K562 (cell line): ENCODE results near the gene DTL. TPM values are rescaled to one million over a fixed set of nuclear protein-coding genes. Genes with fewer than 3 reads are reported as not detected.

ENCODE experiments used
- ATAC-seq: fragments of 200-7000 bp; cut with Tn5 transposase; 3 replicates; pipeline ENCODE4 v1.9.1; 2020; ENCODE audit warnings: moderate library complexity
- BruUV-seq: library from RNA; stranded (reverse); fragments of 400-500 nt; replicated peaks from 2 replicates; lab custom pipeline; 2021; lab: Mats Ljungman, UMichigan
- CTCF ChIA-PET: fragments of 300-600 bp; formaldehyde crosslinking; extraction: SDS; loops from one replicate; lab custom pipeline; 2021; ENCODE audit warnings: low intra/inter-chr PET ratio; lab: Yijun Ruan, JAX
- POLR2A ChIA-PET: fragments of 300-600, 350-650 bp; sonication (Branson Sonifier 250); formaldehyde crosslinking; extraction: SDS; loops from one replicate; lab custom pipeline; 2021; ENCODE audit warnings: antibody characterized with exemption, inconsistent platforms; lab: Yijun Ruan, JAX
- DNase-seq, 4 experiments: peaks; one replicate each; pipeline versions ENCODE4 v3.0.0 to v3.0.0-alpha.2; 2011 to 2018; ENCODE audit warnings: low spot score in 3 of 4, mixed read lengths in 3 of 4; ENCODE audit errors: extremely low read depth in 1 of 4
- FAIRE-seq: peaks from 2 replicates; lab custom pipeline; 2011; peaks lifted over from hg19 to GRCh38; lab: Jason Lieb, UNC
- H2AFZ ChIP-seq: 2 replicates; pipeline ENCODE4 v1.6.0; 2011; ENCODE audit warnings: low read depth, low read length, control low read depth, inconsistent platforms
- H3K27ac ChIP-seq: fragments of 200-600 bp; 3 replicates; pipeline ENCODE4 v1.8.0; 2011; ENCODE audit warnings: low read depth, mild to moderate bottlenecking, control low read depth, inconsistent platforms, low read length, moderate library complexity, mixed read lengths; ENCODE audit errors: extremely low read depth
- H3K27me3 ChIP-seq, 2 experiments: fragments of 300-600 bp in 1 of 2; 2 replicates in 1 of 2; 3 replicates in 1 of 2; pipeline versions ENCODE4 v1.6.0 to v1.8.0; 2011; ENCODE audit warnings: inconsistent platforms in 2 of 2, low read length in 2 of 2, mild to moderate bottlenecking in 1 of 2, mixed read lengths in 1 of 2, moderate library complexity in 1 of 2; ENCODE audit not compliant: control insufficient read depth in 2 of 2, insufficient read depth in 2 of 2
- H3K36me3 ChIP-seq: fragments of 300-600 bp; 3 replicates; pipeline ENCODE4 v1.8.0; 2011; ENCODE audit warnings: mild to moderate bottlenecking, low read length, inconsistent platforms; ENCODE audit not compliant: control insufficient read depth, insufficient read depth
- H3K4me1 ChIP-seq, 2 experiments: fragments of 200-600 bp in 1 of 2; replicated peaks in 1 of 2; 2 replicates in 1 of 2; 3 replicates in 1 of 2; pipeline versions ENCODE4 v1.5.1 to v1.8.0; 2011; ENCODE audit warnings: inconsistent platforms in 2 of 2, low read length in 2 of 2, mild to moderate bottlenecking in 1 of 2, mixed read lengths in 1 of 2, moderate library complexity in 1 of 2; ENCODE audit not compliant: control insufficient read depth in 2 of 2, insufficient read depth in 2 of 2
- H3K4me2 ChIP-seq: 2 replicates; pipeline ENCODE4 v1.6.1; 2011; ENCODE audit warnings: low read length, control low read depth, inconsistent platforms, mixed read lengths; ENCODE audit not compliant: insufficient read depth
- H3K4me3 ChIP-seq: fragments of 200-600 bp; sonication (generic), shearing (Covaris generic); 2 replicates; pipeline ENCODE4 v1.5.1; 2016; ENCODE audit warnings: control low read depth, inconsistent platforms
- H3K79me2 ChIP-seq: fragments of 200-600 bp; 3 replicates; pipeline ENCODE4 v1.8.0; 2011; ENCODE audit warnings: low read length, inconsistent platforms; ENCODE audit not compliant: control insufficient read depth, insufficient read depth
- H3K9ac ChIP-seq, 2 experiments: 2 replicates each; pipeline versions ENCODE4 v1.6.0 to v1.6.1; 2011; ENCODE audit warnings: low read depth in 2 of 2, low read length in 2 of 2, control low read depth in 1 of 2, inconsistent platforms in 1 of 2, mild to moderate bottlenecking in 1 of 2, mixed read lengths in 1 of 2; ENCODE audit not compliant: insufficient read depth in 1 of 2
- H3K9me1 ChIP-seq: one replicate; pipeline ENCODE4 v1.6.0; 2011; ENCODE audit warnings: inconsistent platforms, mild to moderate bottlenecking, low read length, moderate library complexity; ENCODE audit not compliant: control insufficient read depth, insufficient read depth
- H3K9me3 ChIP-seq: replicated peaks from 2 replicates; pipeline ENCODE4 v1.5.1; 2011; ENCODE audit warnings: low read depth, low read length, inconsistent platforms; ENCODE audit not compliant: control insufficient read depth, insufficient read depth
- H4K20me1 ChIP-seq: replicated peaks from 2 replicates; pipeline ENCODE4 v1.6.1; 2011; ENCODE audit warnings: low read length, inconsistent platforms, mixed read lengths; ENCODE audit not compliant: control insufficient read depth, insufficient read depth
- CHD4 ChIP-seq: fragments of 200-600 bp; sonication (generic); IDR thresholded peaks from 3 replicates; pipeline ENCODE4 v1.6.1; 2012; ENCODE audit warnings: low read depth, mild to moderate bottlenecking, mixed read lengths, low read length, inconsistent platforms; ENCODE audit not compliant: insufficient read depth, insufficient replicate concordance, poor library complexity, severe bottlenecking
- DIDO1 ChIP-seq: fragments of 450-650 bp; IDR thresholded peaks from 2 replicates; pipeline ENCODE4 v1.6.1; 2016; ENCODE audit warnings: low read depth, missing biosample characterization, missing genetic modification characterization
- FOSL1 ChIP-seq: fragments of 200-800 bp; sonication (Bioruptor generic); conservative IDR thresholded peaks from 2 replicates; pipeline ENCODE4 v1.6.1; 2016; ENCODE audit warnings: missing genetic modification characterization, missing compliant biosample characterization
- HMG20B ChIP-seq: fragments of 250-450 bp; sonication (Bioruptor Pico); IDR thresholded peaks from 2 replicates; pipeline ENCODE4 v1.5.0; 2021; ENCODE audit warnings: mild to moderate bottlenecking
- MAZ ChIP-seq, 2 experiments: fragments of 450-650 bp in 1 of 2; sonication (generic) in 1 of 2; formaldehyde crosslinking; IDR thresholded peaks in 1 of 2; conservative IDR thresholded peaks in 1 of 2; 2 replicates each; pipeline versions ENCODE4 v1.4.0 to v1.5.0; 2020; ENCODE audit warnings: mild to moderate bottlenecking in 1 of 2, missing genetic modification reagents in 1 of 2
- NFE2L1 ChIP-seq: fragments of 450-650 bp; IDR thresholded peaks from 2 replicates; pipeline ENCODE4 v1.6.1; 2016; ENCODE audit warnings: missing genetic modification characterization, low read depth, mild to moderate bottlenecking, missing compliant biosample characterization, moderate library complexity, borderline replicate concordance
- NR3C1 ChIP-seq: sonication (generic); formaldehyde crosslinking; IDR thresholded peaks from 2 replicates; pipeline ENCODE4 v1.8.1; 2022; ENCODE audit warnings: missing genetic modification reagents
- NRF1 ChIP-seq, 2 experiments: fragments of 450-650 bp; IDR thresholded peaks in 1 of 2; conservative IDR thresholded peaks in 1 of 2; 2 replicates each; pipeline ENCODE4 v1.6.1; 2014; ENCODE audit warnings: mild to moderate bottlenecking in 2 of 2
- ZNF3 ChIP-seq: fragments of 250-450 bp; sonication (Bioruptor Pico); IDR thresholded peaks from 2 replicates; pipeline ENCODE4 v1.5.0; 2021; ENCODE audit warnings: mild to moderate bottlenecking, moderate library complexity
- ZNF395 ChIP-seq: fragments of 200-800 bp; sonication (Bioruptor generic); IDR thresholded peaks from 2 replicates; pipeline ENCODE4 v1.6.1; 2017; ENCODE audit warnings: missing genetic modification characterization, missing compliant biosample characterization
- WGBS: fragments of 100-300 bp; shearing (Covaris generic); methylation state at CpG from one replicate; pipeline ENCODE4 v1.1.6; 2016; ENCODE audit warnings: low coverage, mixed read lengths; ENCODE audit not compliant: insufficient coverage; ENCODE audit errors: missing lambda C conversion rate; 5-methylcytosine and 5-hydroxymethylcytosine counted together
- in situ Hi-C: fragments of 300-500 bp; cut with MboI; formaldehyde crosslinking; loops from 4 replicates; pipeline ENCODE4 v1.15.0; 2018; ENCODE audit warnings: inconsistent platforms, mixed read lengths
- intact Hi-C: fragments of 100-400 bp; cut with micrococcal nuclease; formaldehyde crosslinking; loops from 2 replicates; pipeline ENCODE4 v1.14.2; 2022
- polyA plus RNA-seq, 8 experiments: library from polyadenylated mRNA; depleted of rRNA in 4 of 8; stranded (reverse) in 5 of 8; unstranded in 3 of 8; fragments of >200 nt; fragmentation: Nextera tagmentation in 2 of 8; fragmentation: Illumina TruSeq in 1 of 8; extraction: Ambion mirVana in 2 of 8; extraction: Trizol in 1 of 8; gene quantifications; 2 replicates each; pipeline versions ENCODE4 v1.2.1 to v1.2.3, GENCODE V29; 2011 to 2014; ENCODE audit warnings: inconsistent platforms in 1 of 8, missing spikeins in 1 of 8
- total RNA-seq, 7 experiments: library from RNA; depleted of rRNA in 6 of 7; stranded (reverse); fragments of >200 nt in 6 of 7; fragmentation: Illumina TruSeq in 2 of 7; extraction: Trizol in 2 of 7; gene quantifications; 2 replicates each; pipeline versions ENCODE4 v1.2.1 to v1.2.3, GENCODE V29; 2011 to 2021; ENCODE audit warnings: low replicate concordance in 1 of 7
- TF ChIP-seq, protein P1 (sequence below), 2 experiments: fragments of 450-650 bp in 1 of 2; IDR thresholded peaks; 2 replicates each; pipeline ENCODE4 v1.6.1; 2011 to 2017; ENCODE audit warnings: low read depth in 2 of 2, antibody characterized with exemption in 1 of 2, borderline replicate concordance in 1 of 2, low read length in 1 of 2, mild to moderate bottlenecking in 1 of 2, mixed read lengths in 1 of 2; ENCODE audit not compliant: control insufficient read depth in 1 of 2
- TF ChIP-seq, protein P2 (sequence below): fragments of 250-450 bp; sonication (Bioruptor Pico); IDR thresholded peaks from 2 replicates; pipeline ENCODE4 v1.6.1; 2021; ENCODE audit warnings: mild to moderate bottlenecking

The DTL gene
- total and polyA plus RNA-seq, 9 of the 15 experiments (the other 6 are each of a cell fraction or from before 2014, with no cell fraction given), result 38.3 to 81.0 (median 63.2) TPM

DNA sequence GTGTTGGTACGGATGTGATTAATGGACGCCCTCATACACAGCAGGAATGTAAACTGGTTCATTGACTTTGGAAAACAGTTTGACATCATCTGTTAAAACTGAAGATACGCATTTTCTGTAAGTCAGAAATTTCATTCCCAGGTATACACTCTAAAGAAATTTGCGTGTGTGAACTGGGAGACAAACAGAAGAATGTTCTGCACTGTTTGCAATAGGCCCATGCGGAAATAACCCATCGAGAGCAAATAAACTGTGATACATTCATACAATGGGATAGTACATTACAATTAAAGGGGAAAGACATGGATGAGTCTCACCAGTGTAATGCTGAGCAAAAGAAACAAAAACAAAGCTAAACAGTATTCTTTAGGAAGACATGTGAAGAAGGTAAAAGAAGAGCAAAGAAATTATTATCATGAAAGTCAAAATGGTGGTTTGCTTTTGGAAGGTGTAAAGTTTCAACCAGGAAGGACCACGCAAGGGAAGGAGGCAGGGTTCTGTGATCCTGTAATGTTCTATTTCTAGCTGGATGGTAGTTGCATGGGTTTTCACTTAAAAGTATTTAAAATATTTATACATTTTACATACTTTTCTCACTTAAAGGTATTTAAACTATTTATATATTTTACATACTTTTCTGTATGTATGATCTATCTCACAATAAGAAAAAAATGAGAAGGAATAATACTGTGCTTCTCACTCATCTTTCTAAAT, 30.5 kb upstream of the DTL start (continued):
- TF ChIP-seq NR3C1 (CRISPR knock-in tag) (no peak), FOSL1 (tag) (no peak), ZNF395 (CRISPR knock-in tag) (no peak), HMG20B (CRISPR knock-in tag) (no peak), ZNF3 (CRISPR knock-in tag) (no peak), NFE2L1 (tag) (no peak), CHD4 (no peak), MAZ (CRISPR knock-in tag; conservative IDR thresholded peaks at IDR 0.05 in 1 of 2, IDR thresholded peaks at IDR 0.05 in 1 of 2) (no peak)

DNA sequence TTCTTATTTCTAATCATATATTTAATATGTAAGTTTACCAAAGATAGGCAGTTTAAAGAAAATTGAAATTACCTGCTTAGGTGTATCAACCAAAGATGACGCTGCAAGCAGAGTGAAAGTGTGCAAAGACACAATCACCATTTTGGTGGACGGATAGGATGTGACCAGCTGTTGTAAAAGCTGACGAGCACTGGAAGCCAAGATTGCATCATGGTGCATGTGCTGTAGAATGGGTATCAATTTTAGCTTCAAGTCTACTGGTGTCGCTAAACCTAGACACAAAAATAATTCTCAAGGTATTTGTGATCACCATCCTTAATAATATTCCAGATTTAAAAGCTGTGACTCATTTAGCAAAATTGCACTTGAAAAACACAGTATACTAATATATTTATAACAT, 28.4 kb upstream of the DTL start:
- ATAC-seq (no peak), DNase-seq (no peak), FAIRE-seq (no peak)
- no TSS peak for BruUV-seq
- POLR2A ChIA-PET, result interaction anchor here (0.9 kb wide), 1 partner anchor 10 kb away, joined by 3 read pairs; no protein-coding TSS in a partner anchor
- Histone ChIP-seq H3K4me2 (no peak overlapping the region), H3K79me2 (no peaks in the 10 kb centered on the region), H3K9me3 (no peaks in the 10 kb centered on the region), H3K4me3 (no peak overlapping the region), H3K4me1 (no peaks in the 10 kb centered on the region; a peak in 1 of 5 replicates), H3K9ac (no peak overlapping the region), H3K9me1 (no peaks in the 10 kb centered on the region), H3K27me3 (no peaks in the 10 kb centered on the region), H4K20me1 (no peaks in the 10 kb centered on the region), H3K27ac (no peak overlapping the region), H3K36me3 (peaks cover 74% of the 10 kb centered on the region), H2AFZ (no peak overlapping the region)
- 93% methylated on average over 4 of the region's 4 CpGs for WGBS
- CTCF ChIA-PET, result interaction anchor here (0.7 kb wide), 1 partner anchor 449 kb away, joined by 3 read pairs; no protein-coding TSS in a partner anchor
- intact Hi-C loops (no loop called here), in situ Hi-C loops (no loop called here)
- TF ChIP-seq, protein P1, sequence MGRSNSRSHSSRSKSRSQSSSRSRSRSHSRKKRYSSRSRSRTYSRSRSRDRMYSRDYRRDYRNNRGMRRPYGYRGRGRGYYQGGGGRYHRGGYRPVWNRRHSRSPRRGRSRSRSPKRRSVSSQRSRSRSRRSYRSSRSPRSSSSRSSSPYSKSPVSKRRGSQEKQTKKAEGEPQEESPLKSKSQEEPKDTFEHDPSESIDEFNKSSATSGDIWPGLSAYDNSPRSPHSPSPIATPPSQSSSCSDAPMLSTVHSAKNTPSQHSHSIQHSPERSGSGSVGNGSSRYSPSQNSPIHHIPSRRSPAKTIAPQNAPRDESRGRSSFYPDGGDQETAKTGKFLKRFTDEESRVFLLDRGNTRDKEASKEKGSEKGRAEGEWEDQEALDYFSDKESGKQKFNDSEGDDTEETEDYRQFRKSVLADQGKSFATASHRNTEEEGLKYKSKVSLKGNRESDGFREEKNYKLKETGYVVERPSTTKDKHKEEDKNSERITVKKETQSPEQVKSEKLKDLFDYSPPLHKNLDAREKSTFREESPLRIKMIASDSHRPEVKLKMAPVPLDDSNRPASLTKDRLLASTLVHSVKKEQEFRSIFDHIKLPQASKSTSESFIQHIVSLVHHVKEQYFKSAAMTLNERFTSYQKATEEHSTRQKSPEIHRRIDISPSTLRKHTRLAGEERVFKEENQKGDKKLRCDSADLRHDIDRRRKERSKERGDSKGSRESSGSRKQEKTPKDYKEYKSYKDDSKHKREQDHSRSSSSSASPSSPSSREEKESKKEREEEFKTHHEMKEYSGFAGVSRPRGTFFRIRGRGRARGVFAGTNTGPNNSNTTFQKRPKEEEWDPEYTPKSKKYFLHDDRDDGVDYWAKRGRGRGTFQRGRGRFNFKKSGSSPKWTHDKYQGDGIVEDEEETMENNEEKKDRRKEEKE (IDR thresholded peaks at IDR 0.05; ENCODE audit: borderline replicate concordance in 1 of 2, control insufficient read depth in 1 of 2, low read depth in 2 of 2, low read length in 1 of 2), result no peak
- TF ChIP-seq DIDO1 (tag) (no peak), NRF1 (conservative IDR thresholded peaks at IDR 0.05 in 1 of 2, IDR thresholded peaks at IDR 0.05 in 1 of 2) (no peak)
- TF ChIP-seq, protein P2, sequence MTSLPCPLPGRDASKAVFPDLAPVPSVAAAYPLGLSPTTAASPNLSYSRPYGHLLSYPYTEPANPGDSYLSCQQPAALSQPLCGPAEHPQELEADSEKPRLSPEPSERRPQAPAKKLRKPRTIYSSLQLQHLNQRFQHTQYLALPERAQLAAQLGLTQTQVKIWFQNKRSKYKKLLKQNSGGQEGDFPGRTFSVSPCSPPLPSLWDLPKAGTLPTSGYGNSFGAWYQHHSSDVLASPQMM, result no peak
